GM12874 (cell line): ENCODE results near the gene KMT5C.

Experiments
- CTCF ChIP-seq: IDR thresholded peaks from 2 replicates; pipeline ENCODE4 v1.5.1; 2011; ENCODE audit warnings: low read depth, mild to moderate bottlenecking, control low read depth, low read length, moderate library complexity; ENCODE audit not compliant: insufficient read depth

KMT5C gene

GRCh38 chr19:55352040-55352439 is 12.4 kb downstream of the KMT5C start:
- TF ChIP-seq CTCF, result no peak

GRCh38 chr19:55352549-55353145 is 13.0 kb downstream of the KMT5C start:
- TF ChIP-seq CTCF, result no peak

- TF ChIP-seq CTCF, result no peak
Measured at GRCh38 chr19:55353356-55353802, 13.7 kb downstream of the KMT5C start.

GRCh38 chr19:55353803-55354697 is 14.4 kb downstream of the KMT5C start:
- TF ChIP-seq CTCF, result no peak

- no peak for TF ChIP-seq CTCF
Measured at GRCh38 chr19:55354698-55355212, 15.1 kb downstream of the KMT5C start, which contains the start of gene COX6B2. Gene COX6B2, minus strand, starts transcription at chr19:55354719. Its CDS starts 198 bp downstream, at chr19:55354521.

- no peak for TF ChIP-seq CTCF
Measured at GRCh38 chr19:55355213-55355821, 15.6 kb downstream of the KMT5C start.

GRCh38 chr19:55358493-55358892 is 18.8 kb downstream of the KMT5C start:
- no peak for TF ChIP-seq CTCF
